Testis (tissue), 3 donors: ENCODE measurements around the gene DDX19B. TPM values are rescaled to one million over a fixed set of nuclear protein-coding genes. Genes with fewer than 3 reads are reported as not detected.
"Not testable (repeated sequence)": the region's sequence is repeated elsewhere in the genome, so short reads cannot be mapped to it uniquely, and the experiment has no call there.

Experiments
- DNase-seq: peaks from one replicate; pipeline ENCODE4 v3.0.0-alpha.2; 2019
- H3K27ac ChIP-seq, 2 donors: fragments of 200-600 bp; sonication (generic); one replicate each; pipeline ENCODE4 v1.5.1; 2019
- H3K27me3 ChIP-seq: fragments of 200-600 bp; sonication (generic); one replicate; pipeline ENCODE4 v1.5.1; 2019
- H3K36me3 ChIP-seq: fragments of 200-600 bp; sonication (generic); one replicate; pipeline ENCODE4 v1.5.1; 2017; ENCODE audit warnings: low read depth; ENCODE audit errors: missing control alignments
- H3K4me1 ChIP-seq: fragments of 200-600 bp; sonication (generic); one replicate; pipeline ENCODE4 v1.5.1; 2019
- H3K4me3 ChIP-seq, 2 donors: fragments of 200-600 bp; sonication (generic); one replicate each; pipeline ENCODE4 v1.5.1; 2017 to 2019
- H3K9me3 ChIP-seq: fragments of 200-600 bp; sonication (generic); one replicate; pipeline ENCODE4 v1.5.1; 2017
- POLR2A ChIP-seq: fragments of 450-650 bp; IDR thresholded peaks from one replicate; pipeline ENCODE4 v1.6.1; 2017; ENCODE audit warnings: antibody characterized with exemption, mild to moderate bottlenecking, moderate library complexity
- WGBS, 2 donors: methylation state at CpG; one replicate each; pipeline ENCODE4 v1.1.5; 2018; 5-methylcytosine and 5-hydroxymethylcytosine counted together
- intact Hi-C: fragments of 100-400 bp; cut with DNase I; formaldehyde crosslinking; loops from one replicate; pipeline ENCODE4 v1.15.1; 2023; ENCODE audit warnings: low total_unique reads
- polyA plus RNA-seq: library from polyadenylated mRNA; stranded (reverse); fragments of 350-450 nt; fragmentation: Illumina TruSeq; extraction: RNeasy Lipid Tissue Mini Kit (QIAGEN cat#74804); gene quantifications from one replicate; pipeline ENCODE4 v1.2.3, GENCODE V29; 2014; ENCODE audit warnings: low read depth, low replicate concordance; ENCODE audit not compliant: insufficient read depth
- total RNA-seq, 2 donors: library from RNA; depleted of rRNA; stranded (reverse); fragments of >200 nt; gene quantifications; one replicate each; pipeline ENCODE4 v1.2.3, GENCODE V29; 2016
- TF ChIP-seq, protein P1 (sequence below), 3 experiments: fragments of 450-650 bp in 2 of 3; fragments of 200-600 bp in 1 of 3; sonication (generic) in 1 of 3; IDR thresholded peaks; one replicate each; pipeline ENCODE4 v1.5.1; 2016 to 2019; ENCODE audit warnings: antibody characterized with exemption in 3 of 3, mild to moderate bottlenecking in 2 of 3, moderate library complexity in 1 of 3

The DDX19B gene
- total and polyA plus RNA-seq, 3 donors from 2014 or later, result 59.5 to 123 (median 80.2) TPM

DNA sequence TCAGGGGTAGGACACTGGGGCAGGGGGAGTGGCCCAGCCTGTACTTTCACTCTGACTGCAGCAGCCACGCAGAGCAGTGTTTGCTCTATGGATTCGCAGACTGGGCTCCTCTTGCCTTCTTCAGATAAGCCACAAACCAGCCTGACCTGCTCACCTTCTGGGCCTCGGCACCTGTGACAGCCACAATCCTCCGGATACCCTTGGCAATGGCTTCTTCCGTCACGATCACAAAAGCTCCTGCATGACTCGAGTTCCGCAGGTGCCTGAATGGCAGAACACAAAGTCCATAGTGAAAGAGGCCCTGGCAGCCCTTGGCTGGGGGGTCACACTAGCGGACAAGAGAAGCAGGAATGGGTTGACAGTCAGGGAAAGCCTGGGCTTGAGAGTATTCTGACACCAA is 43.4 kb upstream of the DDX19B start:
- no peaks in the 10 kb centered on the region for H3K27me3 ChIP-seq
- intact Hi-C loops, result no loop called here
- 93 to 95% methylated on average over 9 of the region's 9 CpGs for WGBS, 2 donors
- TF ChIP-seq, protein P1, sequence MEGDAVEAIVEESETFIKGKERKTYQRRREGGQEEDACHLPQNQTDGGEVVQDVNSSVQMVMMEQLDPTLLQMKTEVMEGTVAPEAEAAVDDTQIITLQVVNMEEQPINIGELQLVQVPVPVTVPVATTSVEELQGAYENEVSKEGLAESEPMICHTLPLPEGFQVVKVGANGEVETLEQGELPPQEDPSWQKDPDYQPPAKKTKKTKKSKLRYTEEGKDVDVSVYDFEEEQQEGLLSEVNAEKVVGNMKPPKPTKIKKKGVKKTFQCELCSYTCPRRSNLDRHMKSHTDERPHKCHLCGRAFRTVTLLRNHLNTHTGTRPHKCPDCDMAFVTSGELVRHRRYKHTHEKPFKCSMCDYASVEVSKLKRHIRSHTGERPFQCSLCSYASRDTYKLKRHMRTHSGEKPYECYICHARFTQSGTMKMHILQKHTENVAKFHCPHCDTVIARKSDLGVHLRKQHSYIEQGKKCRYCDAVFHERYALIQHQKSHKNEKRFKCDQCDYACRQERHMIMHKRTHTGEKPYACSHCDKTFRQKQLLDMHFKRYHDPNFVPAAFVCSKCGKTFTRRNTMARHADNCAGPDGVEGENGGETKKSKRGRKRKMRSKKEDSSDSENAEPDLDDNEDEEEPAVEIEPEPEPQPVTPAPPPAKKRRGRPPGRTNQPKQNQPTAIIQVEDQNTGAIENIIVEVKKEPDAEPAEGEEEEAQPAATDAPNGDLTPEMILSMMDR (IDR thresholded peaks at IDR 0.05), result no peak
- no peak for TF ChIP-seq POLR2A
- H3K36me3 ChIP-seq, result no peaks in the 10 kb centered on the region
- no peaks in the 10 kb centered on the region for H3K9me3 ChIP-seq
- H3K4me3 ChIP-seq, result no peak overlapping the region
- peaks cover 6% of the 10 kb centered on the region for H3K4me1 ChIP-seq
- H3K27ac ChIP-seq, result no peak overlapping the region
- DNase-seq, result no peak

DNA sequence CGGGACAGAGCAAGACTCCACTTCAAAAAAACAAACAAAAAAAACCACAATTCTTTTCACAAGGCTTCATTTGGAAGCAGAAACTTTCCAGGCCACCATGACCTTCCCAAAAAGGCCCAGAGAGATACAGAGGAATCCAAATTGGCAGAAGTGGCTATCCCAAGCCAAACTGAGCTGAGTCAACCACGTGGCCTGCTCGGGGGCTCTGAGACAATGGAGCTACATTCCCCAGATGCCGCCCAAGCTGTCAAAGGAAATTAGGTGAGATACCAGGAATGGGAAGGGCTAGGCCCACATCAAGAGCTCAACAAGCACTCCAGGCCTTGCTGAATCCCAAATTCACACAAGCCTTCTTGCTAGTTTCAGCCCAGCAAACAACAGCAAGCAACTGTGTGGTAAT is 41.6 kb upstream of the DDX19B start:
- H3K9me3 ChIP-seq, result no peaks in the 10 kb centered on the region
- no peak for TF ChIP-seq POLR2A
- TF ChIP-seq, protein P1 (IDR thresholded peaks at IDR 0.05), result no peak
- H3K36me3 ChIP-seq, result no peaks in the 10 kb centered on the region
- no peaks in the 10 kb centered on the region for H3K4me1 ChIP-seq
- H3K27ac ChIP-seq, result no peak overlapping the region
- H3K27me3 ChIP-seq, result no peaks in the 10 kb centered on the region
- DNase-seq, result no peak
- intact Hi-C loops, result no loop called here
- H3K4me3 ChIP-seq, result no peak overlapping the region
- WGBS, 2 donors, result 56 to 61% methylated on average over 4 of the region's 4 CpGs

GRCh38 chr16:70258065-70258464 is 40.9 kb upstream of the DDX19B start:
- WGBS, 2 donors, result 94 to 100% methylated on average over 8 to 14 of the region's 14 CpGs
- Histone ChIP-seq H3K4me1 (no peaks in the 10 kb centered on the region), H3K27ac (no peak overlapping the region), H3K9me3 (no peaks in the 10 kb centered on the region), H3K36me3 (no peaks in the 10 kb centered on the region), H3K27me3 (no peaks in the 10 kb centered on the region), H3K4me3 (no peak overlapping the region)
- intact Hi-C loops, result no loop called here
- TF ChIP-seq, protein P1 (IDR thresholded peaks at IDR 0.05), result no peak
- TF ChIP-seq POLR2A, result no peak
- DNase-seq, result no peak

DNA sequence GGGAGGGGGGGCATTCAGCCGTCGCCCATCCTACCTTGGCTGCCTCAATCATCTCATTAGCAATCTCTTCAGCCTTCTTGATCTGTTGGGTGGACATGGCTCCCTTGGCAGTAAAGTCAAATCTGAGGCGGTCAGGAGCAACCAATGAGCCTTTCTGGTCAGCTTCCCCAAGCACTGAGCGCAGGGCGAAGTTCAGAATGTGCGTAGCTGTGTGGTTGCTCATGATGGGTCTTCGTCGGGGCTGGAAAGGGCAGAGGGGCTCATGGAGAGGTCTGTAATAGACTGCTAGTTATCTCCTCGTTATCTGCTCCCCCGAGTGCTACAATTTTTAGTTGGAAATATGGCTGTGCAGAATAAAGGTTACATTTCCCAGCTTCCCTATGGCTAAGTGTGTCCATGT is 40.0 kb upstream of the DDX19B start:
- Histone ChIP-seq H3K9me3 (no peaks in the 10 kb centered on the region), H3K36me3 (no peaks in the 10 kb centered on the region), H3K4me3 (no peak overlapping the region), H3K4me1 (no peaks in the 10 kb centered on the region), H3K27ac (no peak overlapping the region), H3K27me3 (no peaks in the 10 kb centered on the region)
- no peak for TF ChIP-seq POLR2A
- no peak for DNase-seq
- intact Hi-C loops, result no loop called here
- WGBS, 2 donors, result 96 to 97% methylated on average over 10 of the region's 10 CpGs

- not testable (repeated sequence) for H3K36me3 ChIP-seq
Measured at GRCh38 chr16:70259903-70260302, 39.1 kb upstream of the DDX19B start.

GRCh38 chr16:70267516-70267915 is 31.5 kb upstream of the DDX19B start:
- Histone ChIP-seq H3K27me3 (no peaks in the 10 kb centered on the region), H3K4me1 (no peaks in the 10 kb centered on the region), H3K9me3 (no peaks in the 10 kb centered on the region), H3K4me3 (no peak overlapping the region), H3K27ac (no peak overlapping the region), H3K36me3 (no peaks in the 10 kb centered on the region)
- TF ChIP-seq, protein P1 (IDR thresholded peaks at IDR 0.05), result peak in 2 of 3 experiments; percentile 54 to 59
- no peak for TF ChIP-seq POLR2A
- WGBS, 2 donors, result 47 to 67% methylated on average over 6 of the region's 6 CpGs
- intact Hi-C loops, result no loop called here
- peak; percentile 52 for DNase-seq

More at GRCh38 chr16:70259903-70260302, 39.1 kb upstream of the DDX19B start:
- 96 to 98% methylated on average over 6 of the region's 6 CpGs for WGBS, 2 donors
- H3K27ac ChIP-seq, DNase-seq, intact Hi-C loops, H3K9me3 ChIP-seq, H3K4me1 ChIP-seq, H3K4me3 ChIP-seq, H3K27me3 ChIP-seq: not testable (repeated sequence)

- H3K36me3 ChIP-seq, H3K4me1 ChIP-seq, H3K27me3 ChIP-seq, intact Hi-C loops, H3K4me3 ChIP-seq, H3K9me3 ChIP-seq, DNase-seq, H3K27ac ChIP-seq: not testable (repeated sequence)
- WGBS, 2 donors, result 91 to 94% methylated on average over 10 of the region's 10 CpGs
Measured at GRCh38 chr16:70267922-70268321, 31.1 kb upstream of the DDX19B start.
